Erythroblast (primary cell): ENCODE data around the gene INF2.

ENCODE experiments used
- GATA1 ChIP-seq: IDR thresholded peaks from 2 replicates; pipeline ENCODE4 v1.6.1; 2011; ENCODE audit warnings: low read depth, mild to moderate bottlenecking, control low read depth, low read length, moderate library complexity
- POLR2A ChIP-seq: IDR thresholded peaks from 2 replicates; pipeline ENCODE4 v1.6.1; 2011; ENCODE audit warnings: mild to moderate bottlenecking, low read length

GRCh38 chr14:104724407-104724980, 35.1 kb downstream of the INF2 start:
- TF ChIP-seq POLR2A (no peak), GATA1 (no peak)
